GM06990 (cell line): ENCODE data around the gene EPC2.

Experiments
- DNase-seq: peaks from one replicate; pipeline ENCODE4 v3.0.0-alpha.2; 2011; ENCODE audit not compliant: insufficient read length; ENCODE audit errors: extremely low read depth
- H3K27me3 ChIP-seq: replicated peaks from 2 replicates; pipeline ENCODE4 v1.6.0; 2011; ENCODE audit warnings: low read length; ENCODE audit not compliant: control insufficient read depth, insufficient read depth
- H3K36me3 ChIP-seq: 2 replicates; pipeline ENCODE4 v1.5.1; 2011; ENCODE audit warnings: low read length; ENCODE audit not compliant: control insufficient read depth, insufficient read depth
- H3K4me3 ChIP-seq: replicated peaks from 2 replicates; pipeline ENCODE4 v1.5.1; 2011; ENCODE audit warnings: low read depth, mild to moderate bottlenecking, control low read depth, low read length
- CTCF ChIP-seq: IDR thresholded peaks from 2 replicates; pipeline ENCODE4 v1.5.1; 2011; ENCODE audit warnings: low read length, control low read depth, mild to moderate bottlenecking, inconsistent platforms; ENCODE audit not compliant: insufficient read depth, poor library complexity, severe bottlenecking

The EPC2 gene

GRCh38 chr2:148745151-148745851 is 100.8 kb downstream of the EPC2 start:
- Histone ChIP-seq H3K4me3 (no peak overlapping the region), H3K27me3 (no peaks in the 10 kb centered on the region), H3K36me3 (no peaks in the 10 kb centered on the region)
- DNase-seq = no peak
- no peak for TF ChIP-seq CTCF

- Histone ChIP-seq H3K36me3 (no peaks in the 10 kb centered on the region), H3K27me3 (no peaks in the 10 kb centered on the region), H3K4me3 (no peak overlapping the region)
- no peak for TF ChIP-seq CTCF
- no peak for DNase-seq
Measured at GRCh38 chr2:148746973-148747372, 102.4 kb downstream of the EPC2 start.

- Histone ChIP-seq H3K36me3 (no peaks in the 10 kb centered on the region), H3K4me3 (no peak overlapping the region), H3K27me3 (no peaks in the 10 kb centered on the region)
- TF ChIP-seq CTCF = no peak
- no peak for DNase-seq
Measured at GRCh38 chr2:148751907-148752306, 107.4 kb downstream of the EPC2 start.

- Histone ChIP-seq H3K36me3 (no peaks in the 10 kb centered on the region), H3K4me3 (no peak overlapping the region), H3K27me3 (no peaks in the 10 kb centered on the region)
- no peak for DNase-seq
- no peak for TF ChIP-seq CTCF
Measured at GRCh38 chr2:148752977-148753376, 108.4 kb downstream of the EPC2 start.

GRCh38 chr2:148754864-148755263 is 110.3 kb downstream of the EPC2 start:
- no peak for DNase-seq
- H3K36me3 ChIP-seq = no peaks in the 10 kb centered on the region
- H3K27me3 ChIP-seq = no peaks in the 10 kb centered on the region
- no peak overlapping the region for H3K4me3 ChIP-seq
- TF ChIP-seq CTCF = no peak
